Activated T-cell treated with anti-CD3 and anti-CD28 coated beads, Interleukin-2, amount 50 U/mL, for 24 hours (primary cell): ENCODE data around the gene MKS1.

Experiments used
- DNase-seq: peaks from one replicate; pipeline ENCODE4 v3.0.0-alpha.2; 2020
- H3K27ac Mint-ChIP-seq: 2 replicates; pipeline ENCODE4 v1.8.0; 2020; ENCODE audit warnings: mild to moderate bottlenecking, mixed read lengths
- H3K27me3 Mint-ChIP-seq: 2 replicates; pipeline ENCODE4 v1.8.0; 2020; ENCODE audit warnings: mixed read lengths
- H3K36me3 Mint-ChIP-seq: 2 replicates; pipeline ENCODE4 v1.8.0; 2020; ENCODE audit warnings: low read depth, mixed read lengths
- H3K4me1 Mint-ChIP-seq: 2 replicates; pipeline ENCODE4 v1.8.0; 2020; ENCODE audit warnings: low read depth, mixed read lengths
- H3K4me3 Mint-ChIP-seq: 2 replicates; pipeline ENCODE4 v1.8.0; 2020; ENCODE audit warnings: mild to moderate bottlenecking, moderate library complexity, mixed read lengths
- H3K9me3 Mint-ChIP-seq: 2 replicates; pipeline ENCODE4 v1.8.0; 2020; ENCODE audit warnings: mixed read lengths

The MKS1 gene

GRCh38 chr17:58200024-58200633, 18.9 kb downstream of the MKS1 start:
- Mint-ChIP-seq H3K36me3 (peaks cover under 1% of the 10 kb centered on the region), H3K4me1 (peaks cover 1% of the 10 kb centered on the region), H3K9me3 (no peaks in the 10 kb centered on the region), H3K4me3 (no peak overlapping the region), H3K27ac (no peak overlapping the region), H3K27me3 (peaks cover 6% of the 10 kb centered on the region)
- peak; percentile 74 for DNase-seq

- Mint-ChIP-seq H3K27ac (no peak overlapping the region), H3K9me3 (no peaks in the 10 kb centered on the region), H3K4me3 (no peak overlapping the region), H3K36me3 (no peaks in the 10 kb centered on the region), H3K27me3 (peaks cover 6% of the 10 kb centered on the region), H3K4me1 (peaks cover 1% of the 10 kb centered on the region)
- DNase-seq: no peak
Observed at GRCh38 chr17:58196610-58197009, 22.4 kb downstream of the MKS1 start.

GRCh38 chr17:58195518-58196123, 23.4 kb downstream of the MKS1 start:
- Mint-ChIP-seq H3K27ac (no peak overlapping the region), H3K9me3 (no peaks in the 10 kb centered on the region), H3K4me3 (no peak overlapping the region)

DNA sequence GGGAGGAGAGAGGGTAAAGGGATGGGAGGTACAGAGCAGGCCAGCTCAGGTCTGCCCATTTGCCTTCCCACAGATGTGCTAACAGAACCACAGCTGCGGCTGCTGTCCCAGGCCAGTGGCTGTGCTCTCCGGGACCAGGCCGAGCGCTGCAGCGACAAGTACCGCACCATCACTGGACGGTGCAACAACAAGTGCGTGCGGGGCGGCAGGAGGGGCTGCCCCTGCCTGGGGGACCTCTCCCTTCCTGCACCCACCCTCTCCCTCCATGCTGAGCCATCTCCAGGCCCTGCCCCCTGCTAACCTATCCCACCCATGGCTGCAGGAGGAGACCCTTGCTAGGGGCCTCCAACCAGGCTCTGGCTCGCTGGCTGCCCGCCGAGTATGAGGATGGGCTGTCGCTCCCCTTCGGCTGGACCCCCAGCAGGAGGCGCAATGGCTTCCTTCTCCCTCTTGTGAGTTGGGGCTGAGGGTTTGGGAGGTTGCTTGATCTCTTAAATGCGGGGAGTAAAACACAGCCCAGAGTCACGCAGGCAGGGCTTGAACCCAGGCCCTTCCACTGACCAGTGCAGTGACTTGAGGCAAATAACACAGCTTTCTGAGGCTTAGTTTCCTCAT, 25.3 kb downstream of the MKS1 start:
- no peak overlapping the region for H3K27ac Mint-ChIP-seq
- DNase-seq: no peak
- H3K4me3 Mint-ChIP-seq: no peak overlapping the region
- H3K36me3 Mint-ChIP-seq: no peaks in the 10 kb centered on the region
- H3K27me3 Mint-ChIP-seq: peaks cover 11% of the 10 kb centered on the region
- peaks cover 1% of the 10 kb centered on the region for H3K4me1 Mint-ChIP-seq
- no peaks in the 10 kb centered on the region for H3K9me3 Mint-ChIP-seq

More at GRCh38 chr17:58195518-58196123, 23.4 kb downstream of the MKS1 start:
- Mint-ChIP-seq H3K27me3 (peaks cover 6% of the 10 kb centered on the region), H3K36me3 (no peaks in the 10 kb centered on the region), H3K4me1 (peaks cover 1% of the 10 kb centered on the region)
- no peak for DNase-seq

GRCh38 chr17:58192612-58193011, 26.4 kb downstream of the MKS1 start, which contains the start of gene EPX:
Gene EPX, plus strand, starts transcription at chr17:58192726. Its CDS starts 121 bp downstream, at chr17:58192847.
- Mint-ChIP-seq H3K4me1 (no peaks in the 10 kb centered on the region), H3K36me3 (no peaks in the 10 kb centered on the region), H3K27me3 (peaks cover 5% of the 10 kb centered on the region), H3K27ac (no peak within 1 kb of the TSS), H3K4me3 (no peak within 1 kb of the TSS), H3K9me3 (no peaks in the 10 kb centered on the region)
- DNase-seq: no peak

GRCh38 chr17:58191241-58191896, 27.7 kb downstream of the MKS1 start:
- Mint-ChIP-seq H3K4me1 (no peaks in the 10 kb centered on the region), H3K9me3 (no peaks in the 10 kb centered on the region), H3K27ac (no peak overlapping the region), H3K27me3 (peaks cover 5% of the 10 kb centered on the region), H3K4me3 (no peak overlapping the region), H3K36me3 (no peaks in the 10 kb centered on the region)
- no peak for DNase-seq

DNA sequence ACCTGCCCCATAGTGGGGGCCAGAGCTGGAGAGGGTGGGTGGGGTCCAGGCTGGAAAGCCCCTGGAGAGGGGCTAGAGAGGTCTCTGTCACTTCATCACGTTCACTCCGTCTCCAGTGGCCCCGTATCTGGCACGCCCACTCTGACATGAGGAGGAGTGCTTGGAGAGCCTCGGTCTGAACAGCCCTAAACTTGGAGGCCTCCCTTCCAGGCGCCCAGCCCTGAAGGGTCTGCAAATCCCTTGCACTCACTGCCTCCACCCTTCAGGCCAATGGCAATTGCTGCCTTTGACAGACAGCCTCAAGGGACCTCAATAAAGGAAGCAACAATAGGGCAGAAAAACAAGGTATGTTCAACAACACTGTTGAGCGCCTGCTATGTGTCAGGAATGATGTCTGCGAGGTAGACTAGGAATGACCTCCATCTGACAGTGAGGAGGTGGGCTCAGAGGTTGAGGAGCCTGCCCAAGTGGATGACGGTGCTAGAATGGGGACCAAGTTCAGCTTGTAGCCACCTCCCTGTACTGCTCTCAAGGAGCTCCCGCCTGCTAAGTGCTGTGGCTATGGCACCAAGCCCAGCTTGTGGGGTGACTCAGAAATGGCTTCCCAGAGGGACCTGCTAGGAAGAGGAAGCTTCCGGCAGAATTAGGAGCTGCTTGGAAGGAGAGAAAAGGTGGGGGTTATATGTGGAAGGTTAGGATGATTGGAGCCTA, 29.5 kb downstream of the MKS1 start:
- Mint-ChIP-seq H3K36me3 (no peaks in the 10 kb centered on the region), H3K9me3 (no peaks in the 10 kb centered on the region), H3K4me3 (no peak overlapping the region), H3K27me3 (peaks cover 5% of the 10 kb centered on the region), H3K27ac (no peak overlapping the region), H3K4me1 (no peaks in the 10 kb centered on the region)
- DNase-seq: no peak

GRCh38 chr17:58187675-58188074, 31.4 kb downstream of the MKS1 start:
- no peaks in the 10 kb centered on the region for H3K36me3 Mint-ChIP-seq
- peaks cover 5% of the 10 kb centered on the region for H3K27me3 Mint-ChIP-seq
- H3K4me3 Mint-ChIP-seq: no peak overlapping the region
- DNase-seq: no peak
- no peaks in the 10 kb centered on the region for H3K4me1 Mint-ChIP-seq
- H3K9me3 Mint-ChIP-seq: no peaks in the 10 kb centered on the region
- no peak overlapping the region for H3K27ac Mint-ChIP-seq

GRCh38 chr17:58187063-58187462, 32.0 kb downstream of the MKS1 start:
- no peaks in the 10 kb centered on the region for H3K9me3 Mint-ChIP-seq
- no peak overlapping the region for H3K4me3 Mint-ChIP-seq
- H3K27me3 Mint-ChIP-seq: peaks cover 5% of the 10 kb centered on the region
- DNase-seq: no peak
- no peak overlapping the region for H3K27ac Mint-ChIP-seq
- no peaks in the 10 kb centered on the region for H3K4me1 Mint-ChIP-seq
- no peaks in the 10 kb centered on the region for H3K36me3 Mint-ChIP-seq

GRCh38 chr17:58186591-58186990, 32.5 kb downstream of the MKS1 start:
- Mint-ChIP-seq H3K36me3 (no peaks in the 10 kb centered on the region), H3K4me3 (no peak overlapping the region), H3K27ac (no peak overlapping the region)

GRCh38 chr17:58184986-58185761, 33.9 kb downstream of the MKS1 start:
- no peaks in the 10 kb centered on the region for H3K4me1 Mint-ChIP-seq
- no peak overlapping the region for H3K4me3 Mint-ChIP-seq
- no peak for DNase-seq
- no peak overlapping the region for H3K27ac Mint-ChIP-seq
- peaks cover 5% of the 10 kb centered on the region for H3K27me3 Mint-ChIP-seq
- no peaks in the 10 kb centered on the region for H3K9me3 Mint-ChIP-seq
- no peaks in the 10 kb centered on the region for H3K36me3 Mint-ChIP-seq

More at GRCh38 chr17:58186591-58186990, 32.5 kb downstream of the MKS1 start:
- no peaks in the 10 kb centered on the region for H3K4me1 Mint-ChIP-seq
- no peak for DNase-seq
- no peaks in the 10 kb centered on the region for H3K9me3 Mint-ChIP-seq
- H3K27me3 Mint-ChIP-seq: peaks cover 5% of the 10 kb centered on the region

DNA sequence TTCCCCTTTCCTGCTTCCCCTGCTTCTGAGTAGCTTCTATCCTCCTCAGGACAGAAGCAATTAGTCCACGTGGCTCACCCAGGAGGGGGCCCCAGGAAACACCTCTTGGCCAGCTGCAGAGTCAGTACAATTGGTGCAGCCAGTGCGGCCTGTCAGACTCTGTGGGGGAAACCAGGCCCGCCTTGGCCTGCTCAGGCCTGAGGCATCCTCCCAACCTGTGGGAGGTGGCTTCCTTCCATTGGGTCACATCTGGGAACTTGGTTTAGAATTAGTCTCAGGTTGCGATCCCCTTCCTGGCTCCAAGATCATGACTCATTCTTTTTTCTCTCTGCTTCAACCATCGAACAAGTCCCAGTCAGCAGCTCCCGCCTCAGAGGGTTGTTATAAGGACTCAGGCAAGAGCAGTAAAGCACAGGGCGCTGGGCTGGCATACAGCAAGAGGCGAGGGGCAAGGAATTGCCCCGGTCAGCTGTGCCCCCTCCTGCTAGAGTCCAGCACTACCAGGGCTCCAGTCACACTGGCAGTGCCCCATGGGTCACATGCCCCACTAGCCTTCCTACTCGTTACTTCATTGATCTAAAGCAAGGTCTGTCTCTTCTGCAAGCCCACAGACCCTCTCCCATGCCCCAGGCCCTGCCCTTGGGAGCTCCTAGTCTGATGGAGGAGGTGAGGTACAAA, 34.6 kb downstream of the MKS1 start:
- Mint-ChIP-seq H3K27me3 (peaks cover under 1% of the 10 kb centered on the region), H3K9me3 (no peaks in the 10 kb centered on the region), H3K27ac (no peak overlapping the region), H3K36me3 (no peaks in the 10 kb centered on the region), H3K4me3 (no peak overlapping the region), H3K4me1 (no peaks in the 10 kb centered on the region)
- DNase-seq: no peak

DNA sequence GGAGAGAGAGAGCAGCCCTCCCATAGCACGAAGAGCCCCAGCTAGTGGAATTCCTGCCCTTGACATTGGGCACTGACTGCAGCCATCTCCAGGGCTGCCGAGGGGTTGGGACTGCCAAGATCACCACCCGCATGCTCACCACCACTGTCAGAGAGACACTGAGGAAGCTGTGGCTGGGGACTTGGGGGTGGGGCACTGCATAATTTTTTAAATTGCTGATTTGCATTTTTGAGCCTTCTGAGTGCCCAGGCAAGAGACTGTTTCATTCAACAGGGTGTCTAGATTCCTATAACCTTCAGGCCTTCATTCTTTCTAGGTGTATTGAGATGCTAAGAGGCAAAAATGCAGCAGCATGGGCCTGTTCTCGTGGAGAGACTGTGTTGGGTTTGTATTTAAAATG, 35.5 kb downstream of the MKS1 start:
- DNase-seq: no peak
- Mint-ChIP-seq H3K27me3 (no peaks in the 10 kb centered on the region), H3K27ac (no peak overlapping the region), H3K4me1 (no peaks in the 10 kb centered on the region), H3K4me3 (no peak overlapping the region), H3K36me3 (no peaks in the 10 kb centered on the region), H3K9me3 (no peaks in the 10 kb centered on the region)
